BJ (cell line): ENCODE data around the gene CFAP46. TPM values are rescaled to one million over a fixed set of nuclear protein-coding genes. Genes with fewer than 3 reads are reported as not detected.

Experiments used
- CTCF ChIA-PET: fragments of 350-600 bp; formaldehyde crosslinking; extraction: SDS; loops from one replicate; lab custom pipeline; 2021; ENCODE audit warnings: antibody characterized with exemption, inconsistent platforms; lab: Yijun Ruan, JAX
- POLR2A ChIA-PET: fragments of 300-600 bp; sonication (Branson Sonifier 250); formaldehyde crosslinking; extraction: SDS; loops from one replicate; lab custom pipeline; 2021; ENCODE audit warnings: antibody characterized with exemption; lab: Charles Lee
- DNase-seq: peaks from one replicate; pipeline ENCODE4 v3.0.0-alpha.2; 2011; ENCODE audit warnings: low read depth
- H3K27me3 ChIP-seq: 2 replicates; pipeline ENCODE4 v1.6.0; 2011; ENCODE audit warnings: low read length; ENCODE audit not compliant: control insufficient read depth, insufficient read depth
- H3K36me3 ChIP-seq: 2 replicates; pipeline ENCODE4 v1.5.1; 2011; ENCODE audit warnings: low read length; ENCODE audit not compliant: control insufficient read depth, insufficient read depth
- H3K4me3 ChIP-seq: 2 replicates; pipeline ENCODE4 v1.5.1; 2011; ENCODE audit warnings: low read depth, mild to moderate bottlenecking, control low read depth, low read length
- CTCF ChIP-seq: IDR thresholded peaks from 2 replicates; pipeline ENCODE4 v1.5.1; 2011; ENCODE audit warnings: low read depth, mild to moderate bottlenecking, control low read depth, inconsistent platforms, low read length, moderate library complexity; ENCODE audit not compliant: insufficient read depth
- polyA plus RNA-seq: library from polyadenylated mRNA; depleted of rRNA; stranded (reverse); fragments of >200 nt; gene quantifications from 2 replicates; pipeline ENCODE4 v1.2.3, GENCODE V29; 2011

CFAP46 gene
- polyA plus RNA-seq, 1 experiment: 1.8 TPM

GRCh38 chr10:132910901-132911785 lies 31.2 kb downstream of the CFAP46 start:
- no peak for TF ChIP-seq CTCF
- POLR2A ChIA-PET: no interaction called here
- no peak overlapping the region for H3K4me3 ChIP-seq
- no peaks in the 10 kb centered on the region for H3K36me3 ChIP-seq
- CTCF ChIA-PET: no interaction called here
- DNase-seq: no peak
- H3K27me3 ChIP-seq: no peaks in the 10 kb centered on the region; the same call in 1 of the 2 replicates

- Histone ChIP-seq H3K36me3 (no peaks in the 10 kb centered on the region), H3K27me3 (no peaks in the 10 kb centered on the region; the same call in 1 of the 2 replicates), H3K4me3 (no peak overlapping the region)
- ChIA-PET POLR2A (no interaction called here), CTCF (interaction anchor here (0.8 kb wide), 1 partner anchor 214 kb away, joined by 4 read pairs; no protein-coding TSS in a partner anchor)
- no peak for DNase-seq
- TF ChIP-seq CTCF: no peak
These were observed 32.0 kb downstream of the CFAP46 start for GRCh38 chr10:132910186-132910880.

- ChIA-PET POLR2A (no interaction called here), CTCF (interaction anchor here (0.8 kb wide), 1 partner anchor 215 kb away, joined by 4 read pairs; no protein-coding TSS in a partner anchor)
These were observed 32.8 kb downstream of the CFAP46 start for GRCh38 chr10:132909491-132910071.

GRCh38 chr10:132908621-132909295 lies 33.6 kb downstream of the CFAP46 start:
- CTCF ChIA-PET: no interaction called here
- TF ChIP-seq CTCF: no peak
- DNase-seq: no peak
- no peak overlapping the region for H3K4me3 ChIP-seq
- H3K36me3 ChIP-seq: no peaks in the 10 kb centered on the region
- no peaks in the 10 kb centered on the region; the same call in 1 of the 2 replicates for H3K27me3 ChIP-seq
- POLR2A ChIA-PET: no interaction called here

More at GRCh38 chr10:132909491-132910071, 32.8 kb downstream of the CFAP46 start:
- no peak for TF ChIP-seq CTCF
- no peak overlapping the region for H3K4me3 ChIP-seq
- H3K27me3 ChIP-seq: no peaks in the 10 kb centered on the region; the same call in 1 of the 2 replicates
- DNase-seq: no peak
- no peaks in the 10 kb centered on the region for H3K36me3 ChIP-seq
